Hepatocyte (in vitro differentiated cells): ENCODE results near the gene MYO1D. TPM values are rescaled to one million over a fixed set of nuclear protein-coding genes. Genes with fewer than 3 reads are reported as not detected.

Source experiments
- DNase-seq: peaks from one replicate; pipeline ENCODE4 v3.0.0-alpha.2; 2016; ENCODE audit warnings: low spot score
- H2AFZ ChIP-seq: fragments of 200-600 bp; sonication (generic); 2 replicates; pipeline ENCODE4 v1.6.0; 2016; ENCODE audit warnings: antibody characterized with exemption, mild to moderate bottlenecking
- H3K27ac ChIP-seq: fragments of 200-600 bp; sonication (generic); 2 replicates; pipeline ENCODE4 v1.5.1; 2016; ENCODE audit warnings: mild to moderate bottlenecking
- H3K27me3 ChIP-seq: fragments of 200-600 bp; sonication (generic); 2 replicates; pipeline ENCODE4 v1.6.1; 2016
- H3K36me3 ChIP-seq: fragments of 200-600 bp; sonication (generic); replicated peaks from 2 replicates; pipeline ENCODE4 v1.5.1; 2016; ENCODE audit warnings: low read depth; ENCODE audit not compliant: insufficient read depth
- H3K4me1 ChIP-seq: fragments of 200-600 bp; sonication (generic); 2 replicates; pipeline ENCODE4 v1.5.1; 2016; ENCODE audit warnings: mild to moderate bottlenecking, moderate library complexity; ENCODE audit not compliant: insufficient read depth
- H3K4me2 ChIP-seq: fragments of 200-600 bp; sonication (generic); 2 replicates; pipeline ENCODE4 v1.6.0; 2016
- H3K4me3 ChIP-seq: fragments of 200-600 bp; sonication (generic); 2 replicates; pipeline ENCODE4 v1.5.1; 2016; ENCODE audit warnings: mild to moderate bottlenecking
- H3K79me2 ChIP-seq: fragments of 200-600 bp; sonication (generic); 2 replicates; pipeline ENCODE4 v1.6.0; 2017; ENCODE audit warnings: mild to moderate bottlenecking
- H3K9me2 ChIP-seq: fragments of 200-600 bp; sonication (generic); replicated peaks from 2 replicates; pipeline ENCODE4 v1.6.0; 2017; ENCODE audit warnings: mild to moderate bottlenecking; ENCODE audit not compliant: insufficient read depth
- H3K9me3 ChIP-seq: fragments of 200-600 bp; sonication (generic); 2 replicates; pipeline ENCODE4 v1.5.1; 2016; ENCODE audit warnings: low read depth, mild to moderate bottlenecking
- H4K20me1 ChIP-seq: fragments of 200-600 bp; sonication (generic); 2 replicates; pipeline ENCODE4 v1.6.0; 2016; ENCODE audit warnings: mild to moderate bottlenecking; ENCODE audit not compliant: insufficient read depth, poor library complexity, severe bottlenecking
- CTCF ChIP-seq: fragments of 200-600 bp; sonication (generic); IDR thresholded peaks from 2 replicates; pipeline ENCODE4 v1.5.1; 2016; ENCODE audit warnings: antibody characterized with exemption, mild to moderate bottlenecking; ENCODE audit not compliant: poor library complexity
- EZH2 ChIP-seq: fragments of 200-600 bp; sonication (generic); IDR thresholded peaks from 2 replicates; pipeline ENCODE4 v1.6.1; 2016; ENCODE audit warnings: antibody characterized with exemption, mild to moderate bottlenecking, borderline replicate concordance
- EZH2phosphoT487 ChIP-seq: fragments of 200-600 bp; sonication (generic); IDR thresholded peaks from one replicate; pipeline ENCODE4 v1.6.1; 2018; ENCODE audit warnings: antibody characterized with exemption, mild to moderate bottlenecking, low read depth, moderate library complexity; ENCODE audit not compliant: unreplicated experiment, severe bottlenecking
- WGBS: methylation state at CpG from one replicate; pipeline ENCODE4 v1.1.6; 2016; ENCODE audit warnings: low lambda C conversion rate; ENCODE audit errors: missing lambda C conversion rate; 5-methylcytosine and 5-hydroxymethylcytosine counted together
- polyA plus RNA-seq: library from polyadenylated mRNA; unstranded; fragments of >200 nt; fragmentation: Nextera tagmentation; extraction: Ambion mirVana; gene quantifications from 2 replicates; pipeline ENCODE4 v1.2.1, GENCODE V29; 2016
- total RNA-seq: library from RNA; depleted of rRNA; stranded (reverse); fragments of >200 nt; gene quantifications from 2 replicates; pipeline ENCODE4 v1.2.3, GENCODE V29; 2014

Gene MYO1D
- total and polyA plus RNA-seq, 2 experiments from 2014 or later: 36.2 to 89.0 TPM

GRCh38 chr17:32502013-32502412 lies 374.9 kb downstream of the MYO1D start:
- Histone ChIP-seq H3K4me2 (no peak overlapping the region), H3K27me3 (no peaks in the 10 kb centered on the region), H3K9me2 (no peaks in the 10 kb centered on the region), H2AFZ (no peak overlapping the region), H3K4me1 (no peaks in the 10 kb centered on the region), H3K9me3 (no peaks in the 10 kb centered on the region), H3K79me2 (no peaks in the 10 kb centered on the region), H3K4me3 (no peak overlapping the region), H3K27ac (no peak overlapping the region), H4K20me1 (no peaks in the 10 kb centered on the region), H3K36me3 (no peaks in the 10 kb centered on the region)
- TF ChIP-seq CTCF (no peak), EZH2 (no peak), EZH2phosphoT487 (no peak)
- WGBS: 99% methylated on average over 3 of the region's 3 CpGs
- no peak for DNase-seq

GRCh38 chr17:32498391-32498790 lies 378.5 kb downstream of the MYO1D start:
- Histone ChIP-seq H3K79me2 (no peaks in the 10 kb centered on the region), H3K4me1 (no peaks in the 10 kb centered on the region), H4K20me1 (no peaks in the 10 kb centered on the region), H3K4me2 (no peak overlapping the region), H3K9me3 (no peaks in the 10 kb centered on the region), H3K36me3 (no peaks in the 10 kb centered on the region), H3K27me3 (no peaks in the 10 kb centered on the region), H3K4me3 (no peak overlapping the region), H3K27ac (no peak overlapping the region), H2AFZ (no peak overlapping the region), H3K9me2 (no peaks in the 10 kb centered on the region)
- no peak for DNase-seq
- 49% methylated on average over 9 of the region's 9 CpGs for WGBS
- TF ChIP-seq EZH2phosphoT487: no peak

GRCh38 chr17:32497431-32498205 lies 379.3 kb downstream of the MYO1D start:
- Histone ChIP-seq H3K79me2 (no peaks in the 10 kb centered on the region), H3K36me3 (no peaks in the 10 kb centered on the region), H3K4me1 (no peaks in the 10 kb centered on the region), H3K4me3 (no peak overlapping the region), H4K20me1 (no peaks in the 10 kb centered on the region), H2AFZ (no peak overlapping the region), H3K27ac (no peak overlapping the region), H3K27me3 (no peaks in the 10 kb centered on the region), H3K9me3 (no peaks in the 10 kb centered on the region), H3K9me2 (no peaks in the 10 kb centered on the region), H3K4me2 (no peak overlapping the region)
- TF ChIP-seq CTCF (no peak), EZH2phosphoT487 (no peak), EZH2 (no peak)
- 86% methylated on average over 18 of the region's 18 CpGs for WGBS
- DNase-seq: no peak

- no peak for TF ChIP-seq CTCF
- TF ChIP-seq EZH2phosphoT487: no peak
- TF ChIP-seq EZH2: no peak
- H3K79me2 ChIP-seq: no peaks in the 10 kb centered on the region
- no peaks in the 10 kb centered on the region for H4K20me1 ChIP-seq
- H3K27ac ChIP-seq: no peak overlapping the region
- H3K27me3 ChIP-seq: no peaks in the 10 kb centered on the region
- H3K4me2 ChIP-seq: no peak overlapping the region
- no peaks in the 10 kb centered on the region for H3K9me3 ChIP-seq
- no peaks in the 10 kb centered on the region for H3K4me1 ChIP-seq
- 83% methylated on average over 15 of the region's 16 CpGs for WGBS
- H3K4me3 ChIP-seq: no peak overlapping the region
- H3K9me2 ChIP-seq: no peaks in the 10 kb centered on the region
- no peak overlapping the region for H2AFZ ChIP-seq
- H3K36me3 ChIP-seq: no peaks in the 10 kb centered on the region
- no peak for DNase-seq
Measured at GRCh38 chr17:32496395-32497073, 380.4 kb downstream of the MYO1D start.
